Psoas muscle (tissue), 8 donors: ENCODE measurements around the gene RAB41. TPM values are rescaled to one million over a fixed set of nuclear protein-coding genes. Genes with fewer than 3 reads are reported as not detected.

Experiments
- ATAC-seq, 4 donors: fragments of 200-7000 bp; cut with Tn5 transposase; one replicate each; pipeline ENCODE4 v1.9.1; 2020; ENCODE audit warnings: moderate library complexity in 3 of 4, mild to moderate bottlenecking in 2 of 4
- DNase-seq, 2 donors: peaks; one replicate each; pipeline ENCODE4 v3.0.0-alpha.2; 2020
- H3K27ac ChIP-seq: fragments of 200-600 bp; one replicate; pipeline ENCODE4 v1.8.0; 2022
- H3K27me3 ChIP-seq, 3 donors: fragments of 200-600 bp in 1 of 3; one replicate each; pipeline versions ENCODE4 v1.6.1 to v1.8.0; 2013 to 2022; ENCODE audit warnings: low read length in 2 of 3, mild to moderate bottlenecking in 2 of 3, moderate library complexity in 1 of 3; ENCODE audit not compliant: insufficient read depth in 3 of 3
- H3K36me3 ChIP-seq, 2 donors: fragments of 200-600 bp in 1 of 2; one replicate each; pipeline versions ENCODE4 v1.6.1 to v1.8.0; 2013 to 2022; ENCODE audit warnings: low read depth in 1 of 2, mild to moderate bottlenecking in 1 of 2, moderate library complexity in 1 of 2; ENCODE audit not compliant: insufficient read depth in 1 of 2
- H3K4me1 ChIP-seq: fragments of 200-600 bp; one replicate; pipeline ENCODE4 v1.8.0; 2022
- H3K4me3 ChIP-seq: fragments of 200-600 bp; one replicate; pipeline ENCODE4 v1.8.0; 2022; ENCODE audit warnings: mild to moderate bottlenecking
- H3K9me3 ChIP-seq: fragments of 200-600 bp; one replicate; pipeline ENCODE4 v1.8.0; 2022
- CTCF ChIP-seq: fragments of 200-600 bp; IDR thresholded peaks from one replicate; pipeline ENCODE4 v1.8.0; 2022; ENCODE audit warnings: antibody characterized with exemption
- WGBS, 3 donors: extraction: QIAGEN DNeasy Blood & Tissue Kit; methylation state at CpG; one replicate each; pipeline versions ENCODE4 v1.1.6 to v1.1.7; 2013; 5-methylcytosine and 5-hydroxymethylcytosine counted together
- intact Hi-C, 2 donors: fragments of 100-400 bp; cut with DNase I; formaldehyde crosslinking; loops; one replicate each; pipeline versions ENCODE4 v1.11.0 to v1.14.2; 2022
- polyA plus RNA-seq, 3 donors: library from polyadenylated mRNA; stranded (reverse); fragments of 200-250 nt; gene quantifications; one replicate each; pipeline ENCODE4 v1.2.3, GENCODE V29; 2013
- total RNA-seq, 4 donors: library from RNA; stranded (reverse); fragmentation: NEBNext Ultra II Directional in 2 of 4; extraction: Animal tissue kit (Norgen Biotek cat#: 25700) in 2 of 4; gene quantifications; one replicate each; pipeline versions ENCODE4 v1.2.1 to v1.2.4, GENCODE V29; 2021 to 2023
- donor health status: healthy with polysubstance abuse.
- donor health status: DM: no; HTN: no; CAD: no; lungs with moderate emphysema.
- donor health status: Bipolar disorder and iron deficiency.
- donor health status: healthy.
- donor health status: DM: yes; HTN: yes; CAD: no.
- donor health status: DM: no; HTN: no; CAD: no.
- donor health status: DM: no; HTN: no; CAD: no.
- donor health status: DM: yes; HTN: yes; CAD: no.

RAB41 gene
- total and polyA plus RNA-seq, 7 donors, result not detected

DNA sequence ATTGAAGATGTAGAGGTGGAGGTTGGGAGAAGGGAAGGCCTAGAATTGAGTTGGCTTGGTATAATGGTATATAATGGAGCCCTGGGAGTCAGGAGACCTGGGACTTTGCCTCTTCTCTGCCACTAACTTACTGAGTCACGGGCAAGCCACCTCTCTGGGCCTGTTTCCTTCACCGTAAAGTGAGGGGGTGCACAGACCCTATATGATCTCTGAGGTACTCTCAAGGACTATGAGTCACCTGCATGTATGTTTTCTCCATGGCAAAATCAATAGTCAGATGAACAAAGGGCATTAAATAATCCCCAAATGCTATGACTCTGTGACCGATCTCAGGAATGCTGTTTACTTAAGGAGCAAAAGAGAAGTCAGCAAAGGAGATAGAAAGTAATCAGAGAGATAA, 27.1 kb upstream of the RAB41 start:
- WGBS, 3 donors, result 82 to 100% (median 99%) methylated on average over 3 of the region's 3 CpGs
- H3K27me3 ChIP-seq, result peaks cover 0 to 10% (median 0%) of the 10 kb centered on the region in 3 donors
- ATAC-seq (no peak), DNase-seq (no peak)
- no peak overlapping the region for H3K27ac ChIP-seq
- no peaks in the 10 kb centered on the region for H3K9me3 ChIP-seq
- no peaks in the 10 kb centered on the region for H3K4me1 ChIP-seq
- no peak overlapping the region for H3K4me3 ChIP-seq
- no peak for TF ChIP-seq CTCF
- H3K36me3 ChIP-seq, result no peaks in the 10 kb centered on the region
- intact Hi-C loops, result no loop called here

- H3K4me3 ChIP-seq, result no peak overlapping the region
- no peak for DNase-seq
- intact Hi-C loops, result no loop called here
- H3K27ac ChIP-seq, result no peak overlapping the region
- H3K27me3 ChIP-seq, result peaks cover 0 to 10% (median 0%) of the 10 kb centered on the region in 3 donors
- ATAC-seq, result no peak
- TF ChIP-seq CTCF, result no peak
- no peaks in the 10 kb centered on the region for H3K36me3 ChIP-seq
- H3K4me1 ChIP-seq, result no peaks in the 10 kb centered on the region
- 45 to 64% (median 60%) methylated on average over 2 of the region's 2 CpGs for WGBS, 3 donors
- no peaks in the 10 kb centered on the region for H3K9me3 ChIP-seq
These were observed 26.5 kb upstream of the RAB41 start for GRCh38 chrX:70255452-70255851.

- DNase-seq (no peak), ATAC-seq (no peak)
- no peak for TF ChIP-seq CTCF
- H3K9me3 ChIP-seq, result no peaks in the 10 kb centered on the region
- no peaks in the 10 kb centered on the region for H3K4me1 ChIP-seq
- no peaks in the 10 kb centered on the region for H3K36me3 ChIP-seq
- WGBS, 3 donors, result 67 to 88% (median 86%) methylated on average over 5 of the region's 5 CpGs
- no peak overlapping the region for H3K27ac ChIP-seq
- no peak overlapping the region for H3K4me3 ChIP-seq
- peaks cover 0 to 5% (median 0%) of the 10 kb centered on the region in 3 donors for H3K27me3 ChIP-seq
- intact Hi-C loops, result no loop called here
These were observed 24.3 kb upstream of the RAB41 start for GRCh38 chrX:70257423-70258288.

GRCh38 chrX:70260104-70260503, 21.9 kb upstream of the RAB41 start, which contains the start of gene P2RY4:
Gene P2RY4, minus strand, starts transcription at chrX:70260204. Its CDS starts 580 bp downstream, at chrX:70259624.
- no peak within 1 kb of the TSS for H3K4me3 ChIP-seq
- H3K27ac ChIP-seq, result no peak within 1 kb of the TSS
- no peaks in the 10 kb centered on the region for H3K9me3 ChIP-seq
- no peak for ATAC-seq
- no peak for DNase-seq
- no peaks in the 10 kb centered on the region for H3K4me1 ChIP-seq
- WGBS, 3 donors, result 54 to 70% (median 70%) methylated on average over 4 of the region's 4 CpGs
- H3K27me3 ChIP-seq, result peaks cover 0 to 10% (median 0%) of the 10 kb centered on the region in 3 donors
- no peaks in the 10 kb centered on the region for H3K36me3 ChIP-seq
- intact Hi-C loops, result no loop called here
- no peak for TF ChIP-seq CTCF
